OCI-LY1 (cell line): ENCODE results near the gene BMP2K.

Experiments
- H2AFZ ChIP-seq: fragments of 200-600 bp; sonication (generic), shearing (Covaris generic); 2 replicates; pipeline ENCODE4 v1.6.0; 2014; ENCODE audit warnings: antibody characterized with exemption, mild to moderate bottlenecking, low read length
- H3F3A ChIP-seq: fragments of 200-600 bp; sonication (generic), shearing (Covaris generic); 2 replicates; pipeline ENCODE4 v1.6.0; 2014; ENCODE audit warnings: mild to moderate bottlenecking, antibody characterized with exemption, low read length, moderate library complexity; ENCODE audit not compliant: insufficient read depth
- H3K27ac ChIP-seq: fragments of 200-600 bp; sonication (generic); 2 replicates; pipeline ENCODE4 v1.5.1; 2014; ENCODE audit warnings: low read length, mixed run types, mild to moderate bottlenecking, low read depth; ENCODE audit not compliant: poor library complexity, severe bottlenecking
- H3K27me3 ChIP-seq: fragments of 200-600 bp; sonication (generic); 2 replicates; pipeline ENCODE4 v1.6.0; 2014; ENCODE audit warnings: antibody characterized with exemption, mild to moderate bottlenecking, low read length, moderate library complexity; ENCODE audit not compliant: insufficient read depth
- H3K36me3 ChIP-seq: fragments of 200-600 bp; sonication (generic); 2 replicates; pipeline ENCODE4 v1.6.1; 2014; ENCODE audit warnings: mild to moderate bottlenecking, antibody characterized with exemption, low read length, moderate library complexity, mixed read lengths; ENCODE audit not compliant: insufficient read depth
- H3K4me1 ChIP-seq: fragments of 200-600 bp; sonication (generic); 2 replicates; pipeline ENCODE4 v1.5.1; 2014; ENCODE audit warnings: mild to moderate bottlenecking, low read length, moderate library complexity; ENCODE audit not compliant: insufficient read depth, severe bottlenecking
- H3K4me2 ChIP-seq: fragments of 200-600 bp; sonication (generic), shearing (Covaris generic); 2 replicates; pipeline ENCODE4 v1.6.1; 2014; ENCODE audit warnings: low read length
- H3K4me3 ChIP-seq: fragments of 200-600 bp; sonication (generic); 2 replicates; pipeline ENCODE4 v1.5.1; 2014; ENCODE audit warnings: low read length, low read depth, mild to moderate bottlenecking, mixed read lengths; ENCODE audit not compliant: poor library complexity, severe bottlenecking
- H3K79me2 ChIP-seq: fragments of 200-600 bp; shearing (Covaris generic); 2 replicates; pipeline ENCODE4 v1.6.1; 2016; ENCODE audit warnings: mixed run types, low read length, mixed read lengths; ENCODE audit not compliant: insufficient read depth
- H3K9ac ChIP-seq: fragments of 200-600 bp; sonication (generic), shearing (Covaris generic); 2 replicates; pipeline ENCODE4 v1.6.1; 2014; ENCODE audit warnings: mild to moderate bottlenecking, low read length, mixed read lengths
- H3K9me2 ChIP-seq: fragments of 200-600 bp; sonication (generic), shearing (Covaris generic); 2 replicates; pipeline ENCODE4 v1.6.1; 2014; ENCODE audit warnings: low read depth, mild to moderate bottlenecking, low read length, mixed read lengths
- H3K9me3 ChIP-seq: fragments of 200-600 bp; shearing (Covaris generic); 2 replicates; pipeline ENCODE4 v1.6.1; 2014; ENCODE audit warnings: low read length, mixed read lengths
- H4K20me1 ChIP-seq: fragments of 200-600 bp; sonication (generic), shearing (Covaris generic); 2 replicates; pipeline ENCODE4 v1.6.0; 2016; ENCODE audit warnings: mild to moderate bottlenecking, low read length; ENCODE audit not compliant: insufficient read depth
- CTCF ChIP-seq: fragments of 200-600 bp; sonication (generic), shearing (Covaris generic); IDR thresholded peaks from 2 replicates; pipeline ENCODE4 v1.5.1; 2017; ENCODE audit warnings: mild to moderate bottlenecking, antibody characterized with exemption, low read length, moderate library complexity, mixed read lengths
- EZH2 ChIP-seq: fragments of 200-600 bp; sonication (generic), shearing (Covaris generic); IDR thresholded peaks from 2 replicates; pipeline ENCODE4 v1.8.0; 2017; ENCODE audit warnings: borderline replicate concordance, mixed run types, mild to moderate bottlenecking, antibody characterized with exemption, low read length, moderate library complexity, mixed read lengths

The BMP2K gene

DNA sequence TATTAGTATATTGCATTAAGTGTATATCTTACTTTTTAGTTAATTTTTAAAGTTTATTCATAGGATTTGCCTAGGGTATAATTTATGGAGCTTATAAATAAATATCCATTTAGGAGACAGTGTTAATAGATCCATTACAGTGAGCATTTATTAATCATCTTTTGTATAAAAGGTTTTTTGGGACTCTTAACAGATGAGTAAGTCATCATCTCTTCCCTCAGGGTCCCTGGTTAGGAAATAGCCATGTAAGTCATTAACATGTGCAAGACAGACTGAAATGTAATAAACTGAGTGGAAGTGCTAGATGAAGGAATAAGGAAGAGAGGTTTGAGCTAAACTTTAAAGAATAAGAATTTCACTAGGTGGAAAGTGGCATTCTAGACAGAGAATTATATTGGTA, 93.9 kb downstream of the BMP2K start:
- Histone ChIP-seq H3K27ac (no peak overlapping the region), H3K9me2 (no peaks in the 10 kb centered on the region), H2AFZ (no peak overlapping the region), H3K36me3 (peaks cover 67% of the 10 kb centered on the region), H3K4me2 (no peak overlapping the region), H3F3A (no peaks in the 10 kb centered on the region), H4K20me1 (no peaks in the 10 kb centered on the region), H3K4me1 (no peaks in the 10 kb centered on the region), H3K9me3 (no peaks in the 10 kb centered on the region), H3K9ac (no peak overlapping the region), H3K4me3 (no peak overlapping the region), H3K79me2 (no peaks in the 10 kb centered on the region), H3K27me3 (no peaks in the 10 kb centered on the region)
- no peak for TF ChIP-seq CTCF
- no peak for TF ChIP-seq EZH2

GRCh38 chr4:78876568-78877320, 100.6 kb downstream of the BMP2K start:
- no peak overlapping the region for H3K9ac ChIP-seq
- no peaks in the 10 kb centered on the region for H3F3A ChIP-seq
- no peak overlapping the region for H3K4me2 ChIP-seq
- H3K27me3 ChIP-seq, result no peaks in the 10 kb centered on the region
- no peak overlapping the region for H3K27ac ChIP-seq
- H3K9me3 ChIP-seq, result no peaks in the 10 kb centered on the region
- H2AFZ ChIP-seq, result no peak overlapping the region
- H3K36me3 ChIP-seq, result peaks cover 66% of the 10 kb centered on the region
- no peaks in the 10 kb centered on the region for H3K9me2 ChIP-seq
- no peaks in the 10 kb centered on the region for H3K79me2 ChIP-seq
- TF ChIP-seq CTCF (no peak), EZH2 (no peak)
- no peak overlapping the region for H3K4me3 ChIP-seq
- no peaks in the 10 kb centered on the region for H4K20me1 ChIP-seq
- H3K4me1 ChIP-seq, result no peaks in the 10 kb centered on the region

DNA sequence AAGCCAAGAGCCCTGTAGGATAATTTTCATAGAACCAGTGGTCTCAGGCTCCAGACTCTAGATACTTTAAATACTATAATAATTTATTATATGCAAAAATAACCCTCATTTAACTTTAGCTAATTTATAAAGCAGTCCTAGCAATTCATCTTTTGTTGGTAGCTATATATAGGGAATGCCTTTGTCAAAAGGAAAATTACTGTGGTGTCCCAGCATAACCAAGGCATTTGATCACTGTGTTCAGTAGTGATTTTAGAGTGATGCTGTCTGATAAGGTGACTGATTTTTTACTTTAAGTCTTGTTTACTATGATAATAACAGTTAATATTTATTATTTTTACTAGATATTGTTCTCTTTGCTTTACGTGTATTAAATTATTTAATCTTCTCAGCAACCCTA, 101.9 kb downstream of the BMP2K start:
- no peak for TF ChIP-seq EZH2
- TF ChIP-seq CTCF, result no peak
- Histone ChIP-seq H3F3A (no peaks in the 10 kb centered on the region), H3K4me2 (no peak overlapping the region), H2AFZ (no peak overlapping the region), H3K27ac (no peak overlapping the region), H3K4me1 (no peaks in the 10 kb centered on the region), H3K36me3 (peaks cover 54% of the 10 kb centered on the region), H3K4me3 (no peak overlapping the region), H4K20me1 (no peaks in the 10 kb centered on the region), H3K27me3 (no peaks in the 10 kb centered on the region), H3K9me2 (no peaks in the 10 kb centered on the region), H3K79me2 (no peaks in the 10 kb centered on the region), H3K9ac (no peak overlapping the region), H3K9me3 (no peaks in the 10 kb centered on the region)
